GM11168 (cell line): ENCODE results near the gene SIKE1.
"Not testable (repeated sequence)": the region's sequence is repeated elsewhere in the genome, so short reads cannot be mapped to it uniquely, and the experiment has no call there.

Source experiments
- in situ Hi-C: fragments of 300-500 bp; cut with MboI; formaldehyde crosslinking; loops from one replicate; pipeline ENCODE4 v1.12.0; 2022; ENCODE audit warnings: low sequenced_read_pairs; ENCODE audit not compliant: unreplicated experiment

The SIKE1 gene

GRCh38 chr1:114756009-114756892 is 24.2 kb downstream of the SIKE1 start:
- in situ Hi-C loops = no loop called here

GRCh38 chr1:114755006-114755931 is 25.2 kb downstream of the SIKE1 start:
- in situ Hi-C loops = no loop called here

DNA sequence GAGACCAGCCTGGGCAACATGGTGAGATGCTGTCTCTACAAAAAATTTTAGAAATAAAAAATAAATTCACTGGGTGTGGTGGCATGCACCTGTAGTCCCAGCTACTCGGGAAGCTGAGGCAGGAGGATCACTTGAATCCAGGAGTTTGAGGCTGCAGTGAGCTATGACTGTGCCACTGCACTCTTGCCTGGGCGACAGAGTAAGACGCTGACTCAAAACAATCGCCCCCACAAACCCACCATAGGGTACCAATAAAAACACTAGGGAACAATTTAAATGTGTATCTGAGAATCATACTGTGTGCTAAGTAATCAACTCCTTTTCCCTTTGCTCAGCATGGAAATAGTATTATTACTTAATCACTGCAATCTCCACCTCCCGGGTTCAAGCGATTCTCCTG is 26.8 kb downstream of the SIKE1 start:
- in situ Hi-C loops = not testable (repeated sequence)

GRCh38 chr1:114753143-114753542 is 27.3 kb downstream of the SIKE1 start:
- in situ Hi-C loops = no loop called here

DNA sequence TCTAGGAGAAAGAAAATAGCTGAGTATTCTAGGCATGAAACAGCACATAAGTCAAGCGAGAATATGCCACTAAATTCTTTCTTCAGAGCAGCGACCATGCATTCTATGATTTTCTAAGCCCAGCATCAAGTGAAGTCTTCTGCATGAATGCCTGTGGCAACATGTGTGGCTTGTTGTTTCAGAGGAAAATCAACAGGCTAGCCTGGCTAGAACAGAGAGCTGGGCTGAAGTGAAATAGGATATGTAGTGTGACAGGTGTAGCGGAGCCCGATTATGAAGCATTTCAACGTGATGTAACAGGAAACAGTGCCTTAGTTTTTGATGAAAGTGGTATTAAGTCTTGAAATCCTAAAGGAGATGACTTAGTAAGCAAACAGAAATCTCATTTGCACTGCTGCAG is 29.7 kb downstream of the SIKE1 start:
- in situ Hi-C loops = no loop called here

DNA sequence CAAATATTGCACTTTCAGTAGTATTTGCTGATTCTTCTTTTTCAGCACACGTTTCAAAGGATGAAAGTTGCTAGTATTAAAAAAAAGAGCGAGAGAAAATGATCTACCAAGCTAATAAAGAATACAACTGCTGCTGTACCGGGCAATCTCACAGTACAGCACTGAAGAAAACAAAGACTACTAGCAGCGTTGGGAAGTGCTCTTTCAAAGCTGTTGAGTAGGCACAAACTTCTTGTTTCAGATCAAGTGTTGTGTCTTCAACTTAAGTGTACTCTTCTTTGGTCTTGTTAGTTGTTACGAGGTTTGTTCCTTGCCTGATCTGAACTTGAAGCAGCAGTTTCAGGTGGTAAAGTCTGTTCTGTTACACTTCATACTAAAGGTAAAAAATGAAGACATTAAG is 30.6 kb downstream of the SIKE1 start:
- in situ Hi-C loops = no loop called here

GRCh38 chr1:114746450-114747121 is 33.9 kb downstream of the SIKE1 start:
- in situ Hi-C loops = no loop called here

- in situ Hi-C loops = no loop called here
Measured at GRCh38 chr1:114745291-114745690, 35.2 kb downstream of the SIKE1 start.

GRCh38 chr1:114741963-114742746 is 38.3 kb downstream of the SIKE1 start:
- in situ Hi-C loops = no loop called here

GRCh38 chr1:114740331-114740730 is 40.2 kb downstream of the SIKE1 start:
- in situ Hi-C loops = no loop called here

GRCh38 chr1:114737314-114737849 is 43.1 kb downstream of the SIKE1 start:
- in situ Hi-C loops = no loop called here

DNA sequence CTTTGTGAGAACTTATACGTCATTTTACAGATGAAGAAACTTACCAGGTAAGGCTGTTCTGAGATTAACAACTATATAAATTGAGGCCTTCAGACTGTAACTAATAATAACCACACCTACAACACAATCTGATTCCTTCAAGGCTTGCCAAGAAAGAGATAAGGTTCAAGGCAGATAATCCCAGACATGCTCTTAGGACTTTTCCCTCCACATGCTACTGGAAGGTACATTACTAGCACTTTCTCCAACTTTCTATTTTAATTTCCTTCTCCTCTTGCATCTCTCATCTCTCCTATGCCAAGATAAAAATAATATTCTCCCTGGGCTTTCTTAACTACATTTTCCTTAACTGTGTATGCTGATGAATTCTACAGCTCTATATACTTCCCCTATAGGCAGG is 45.0 kb downstream of the SIKE1 start:
- in situ Hi-C loops = no loop called here

- in situ Hi-C loops = no loop called here
Measured at GRCh38 chr1:114729782-114730181, 50.7 kb downstream of the SIKE1 start.

- in situ Hi-C loops = no loop called here
Measured at GRCh38 chr1:114728553-114728952, 51.9 kb downstream of the SIKE1 start.

DNA sequence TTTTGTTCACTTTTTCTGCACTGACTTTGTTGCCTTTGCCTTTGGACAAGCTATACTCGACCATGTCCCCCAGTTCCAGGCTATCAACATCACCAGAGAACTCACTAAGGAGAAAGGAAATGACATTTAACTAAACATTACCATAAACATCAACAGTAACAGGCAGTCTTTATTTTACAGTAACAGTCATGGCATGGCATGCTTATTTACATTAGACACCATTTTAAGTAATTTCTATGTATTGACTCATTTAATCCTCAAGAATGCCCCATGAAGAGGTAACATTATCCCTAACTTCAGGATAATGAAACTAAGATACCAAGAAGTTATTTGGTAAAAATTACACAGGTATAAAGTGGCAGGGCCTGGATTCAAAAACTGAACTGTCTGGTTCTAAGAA is 55.3 kb downstream of the SIKE1 start:
- in situ Hi-C loops = no loop called here

DNA sequence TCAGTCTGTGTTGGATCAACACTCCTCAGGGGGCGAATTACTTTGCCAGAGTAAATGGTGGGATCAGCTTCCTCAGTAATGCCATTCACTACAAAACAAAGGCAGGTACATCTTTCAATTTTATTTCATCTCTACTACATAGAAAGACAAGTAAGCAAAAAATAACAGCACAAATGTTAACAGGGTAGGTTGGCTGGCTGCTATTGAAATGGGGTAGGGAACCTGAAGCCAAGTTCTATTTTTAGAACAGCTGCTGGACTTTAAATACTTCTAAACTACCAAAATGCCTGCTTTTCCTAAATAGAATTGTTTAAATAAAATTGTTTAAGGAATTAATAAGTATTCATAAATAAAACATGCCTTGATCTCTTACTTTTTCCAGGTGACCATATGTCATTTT is 56.6 kb downstream of the SIKE1 start:
- in situ Hi-C loops = loop anchor here (25.0 kb wide), 1 partner anchor 1663 kb away; no protein-coding TSS in a partner anchor

DNA sequence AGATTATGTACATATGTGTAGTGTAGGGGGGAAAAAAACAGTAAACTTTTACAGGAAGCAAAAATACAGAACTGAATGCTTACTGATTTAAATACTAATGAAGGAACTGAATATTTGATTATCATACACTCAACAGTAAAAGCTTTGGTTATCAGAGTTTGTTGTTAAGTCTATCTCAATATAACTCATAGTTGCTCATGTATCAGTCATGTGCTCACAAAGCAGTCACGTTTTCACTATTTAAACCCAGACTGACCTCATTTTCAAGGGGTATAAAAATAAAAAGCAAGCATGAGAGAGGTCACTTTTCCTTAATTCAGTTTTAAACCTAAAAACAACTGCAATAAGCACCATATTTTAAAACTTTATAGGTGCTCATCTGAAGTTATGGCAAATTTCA is 57.0 kb downstream of the SIKE1 start:
- in situ Hi-C loops = loop anchor here (25.0 kb wide), 1 partner anchor 1664 kb away; no protein-coding TSS in a partner anchor

- in situ Hi-C loops = loop anchor here (25.0 kb wide), 1 partner anchor 1667 kb away; no protein-coding TSS in a partner anchor
Measured at GRCh38 chr1:114720492-114720891, 60.0 kb downstream of the SIKE1 start.
